KMS-11 (cell line): Measurements from ENCODE around the gene SULT1A1.
"Not testable (repeated sequence)": the region's sequence is repeated elsewhere in the genome, so short reads cannot be mapped to it uniquely, and the experiment has no call there.

ENCODE experiments used
- H2AFZ ChIP-seq: fragments of 200-600 bp; sonication (generic); 2 replicates; pipeline ENCODE4 v1.6.1; 2016; ENCODE audit warnings: antibody characterized with exemption, mixed run types, low read depth
- H3K27ac ChIP-seq: fragments of 200-600 bp; sonication (generic); 2 replicates; pipeline ENCODE4 v1.6.1; 2016; ENCODE audit warnings: mild to moderate bottlenecking, mixed run types
- H3K27me3 ChIP-seq: fragments of 200-600 bp; sonication (generic); 2 replicates; pipeline ENCODE4 v1.6.1; 2017; ENCODE audit warnings: mild to moderate bottlenecking, low read depth, mixed run types, moderate library complexity; ENCODE audit not compliant: insufficient read depth
- H3K36me3 ChIP-seq: fragments of 200-600 bp; sonication (generic); 2 replicates; pipeline ENCODE4 v1.6.1; 2017; ENCODE audit warnings: mild to moderate bottlenecking, mixed run types; ENCODE audit not compliant: insufficient read depth
- H3K4me1 ChIP-seq: fragments of 200-600 bp; sonication (generic); 2 replicates; pipeline ENCODE4 v1.6.1; 2016; ENCODE audit warnings: mild to moderate bottlenecking, low read depth, mixed run types; ENCODE audit not compliant: poor library complexity, severe bottlenecking
- H3K4me2 ChIP-seq: fragments of 200-600 bp; sonication (generic); 2 replicates; pipeline ENCODE4 v1.7.0; 2016; ENCODE audit warnings: mild to moderate bottlenecking, mixed run types
- H3K4me3 ChIP-seq: fragments of 200-600 bp; sonication (generic); IDR thresholded peaks from 2 replicates; pipeline ENCODE4 v1.6.1; 2017; ENCODE audit warnings: low read depth, low read length, mixed read lengths; ENCODE audit not compliant: insufficient read depth
- H3K79me2 ChIP-seq: fragments of 200-600 bp; sonication (generic); 2 replicates; pipeline ENCODE4 v1.6.1; 2016; ENCODE audit warnings: low read depth, mixed run types; ENCODE audit not compliant: insufficient read depth
- H3K9ac ChIP-seq: fragments of 200-600 bp; sonication (generic); 2 replicates; pipeline ENCODE4 v1.6.1; 2016; ENCODE audit warnings: mild to moderate bottlenecking, mixed run types
- H4K20me1 ChIP-seq: fragments of 200-600 bp; sonication (generic); 2 replicates; pipeline ENCODE4 v1.6.1; 2016; ENCODE audit warnings: mild to moderate bottlenecking, mixed run types; ENCODE audit not compliant: insufficient read depth
- TF ChIP-seq, protein P1 (sequence below): fragments of 200-600 bp; sonication (generic); conservative IDR thresholded peaks from 2 replicates; pipeline ENCODE4 v1.6.1; 2017; ENCODE audit warnings: low read depth, mild to moderate bottlenecking, antibody characterized with exemption, low read length, moderate library complexity, mixed read lengths

The SULT1A1 gene

GRCh38 chr16:28616636-28617035 is 6.8 kb upstream of the SULT1A1 start:
- Histone ChIP-seq H3K27ac (no peak overlapping the region), H3K36me3 (no peaks in the 10 kb centered on the region; the same call in none of the 2 replicates), H3K9ac (no peak overlapping the region), H3K27me3 (no peaks in the 10 kb centered on the region), H4K20me1 (no peaks in the 10 kb centered on the region), H3K4me1 (peaks cover 1% of the 10 kb centered on the region), H3K79me2 (0 out of 2 replicates have a peak, but pooled peaks cover 3% of the 10 kb centered on the region), H3K4me3 (no peak overlapping the region), H3K4me2 (no peak overlapping the region), H2AFZ (no peak overlapping the region)
- TF ChIP-seq, protein P1, sequence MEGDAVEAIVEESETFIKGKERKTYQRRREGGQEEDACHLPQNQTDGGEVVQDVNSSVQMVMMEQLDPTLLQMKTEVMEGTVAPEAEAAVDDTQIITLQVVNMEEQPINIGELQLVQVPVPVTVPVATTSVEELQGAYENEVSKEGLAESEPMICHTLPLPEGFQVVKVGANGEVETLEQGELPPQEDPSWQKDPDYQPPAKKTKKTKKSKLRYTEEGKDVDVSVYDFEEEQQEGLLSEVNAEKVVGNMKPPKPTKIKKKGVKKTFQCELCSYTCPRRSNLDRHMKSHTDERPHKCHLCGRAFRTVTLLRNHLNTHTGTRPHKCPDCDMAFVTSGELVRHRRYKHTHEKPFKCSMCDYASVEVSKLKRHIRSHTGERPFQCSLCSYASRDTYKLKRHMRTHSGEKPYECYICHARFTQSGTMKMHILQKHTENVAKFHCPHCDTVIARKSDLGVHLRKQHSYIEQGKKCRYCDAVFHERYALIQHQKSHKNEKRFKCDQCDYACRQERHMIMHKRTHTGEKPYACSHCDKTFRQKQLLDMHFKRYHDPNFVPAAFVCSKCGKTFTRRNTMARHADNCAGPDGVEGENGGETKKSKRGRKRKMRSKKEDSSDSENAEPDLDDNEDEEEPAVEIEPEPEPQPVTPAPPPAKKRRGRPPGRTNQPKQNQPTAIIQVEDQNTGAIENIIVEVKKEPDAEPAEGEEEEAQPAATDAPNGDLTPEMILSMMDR, result no peak

DNA sequence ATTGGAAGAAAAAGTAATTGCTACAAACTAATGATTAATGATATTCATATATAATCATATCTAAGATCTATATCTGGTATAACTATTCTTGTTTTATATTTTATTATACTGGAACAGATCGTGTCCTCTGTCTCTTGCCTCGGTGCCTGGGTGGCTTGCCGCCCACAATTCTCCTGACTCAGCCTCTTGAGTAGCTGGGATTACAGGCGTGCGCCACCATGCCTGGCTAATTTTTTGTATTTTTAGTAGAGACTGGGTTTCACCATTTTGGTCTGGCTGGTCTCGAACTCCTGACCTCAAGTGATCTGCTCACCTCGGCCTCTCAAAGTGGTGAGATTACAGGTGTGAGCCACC is 6.4 kb upstream of the SULT1A1 start:
- H3K4me2 ChIP-seq, H3K9ac ChIP-seq, H4K20me1 ChIP-seq, H3K4me3 ChIP-seq, H3K27me3 ChIP-seq, H2AFZ ChIP-seq, H3K36me3 ChIP-seq, H3K79me2 ChIP-seq, H3K27ac ChIP-seq, H3K4me1 ChIP-seq: not testable (repeated sequence)

GRCh38 chr16:28615486-28616223 is 5.8 kb upstream of the SULT1A1 start:
- not testable (repeated sequence) for H3K36me3 ChIP-seq, H3K4me3 ChIP-seq, H3K79me2 ChIP-seq, H3K27me3 ChIP-seq, H4K20me1 ChIP-seq, H3K4me1 ChIP-seq, H2AFZ ChIP-seq, H3K9ac ChIP-seq, H3K4me2 ChIP-seq, H3K27ac ChIP-seq
- TF ChIP-seq, protein P1, result peak; percentile 44; the same call in 1 of the 2 replicates

DNA sequence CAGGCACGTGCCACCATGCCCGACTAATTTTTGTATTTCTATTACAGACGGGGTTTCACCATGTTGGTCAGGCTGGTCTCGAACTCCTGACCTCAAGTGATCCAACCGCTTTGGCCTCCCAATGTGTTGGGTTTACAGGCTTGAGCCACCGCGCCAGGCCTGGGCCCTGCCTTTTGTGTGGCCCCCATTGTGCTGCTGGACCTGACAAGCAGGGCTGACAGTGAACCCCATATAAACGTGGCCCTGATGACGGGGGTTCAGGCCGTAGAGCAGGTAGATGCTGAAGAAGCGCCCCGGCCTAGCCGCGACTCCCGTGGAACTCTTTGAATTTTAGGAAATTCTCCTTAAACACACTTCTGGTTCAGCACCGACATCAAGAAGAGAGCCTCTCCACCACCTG is 4.7 kb upstream of the SULT1A1 start:
- H3K4me3 ChIP-seq, H3K9ac ChIP-seq, H3K27ac ChIP-seq, H3K4me1 ChIP-seq, H2AFZ ChIP-seq, H4K20me1 ChIP-seq, H3K36me3 ChIP-seq, H3K79me2 ChIP-seq, H3K27me3 ChIP-seq, H3K4me2 ChIP-seq: not testable (repeated sequence)

DNA sequence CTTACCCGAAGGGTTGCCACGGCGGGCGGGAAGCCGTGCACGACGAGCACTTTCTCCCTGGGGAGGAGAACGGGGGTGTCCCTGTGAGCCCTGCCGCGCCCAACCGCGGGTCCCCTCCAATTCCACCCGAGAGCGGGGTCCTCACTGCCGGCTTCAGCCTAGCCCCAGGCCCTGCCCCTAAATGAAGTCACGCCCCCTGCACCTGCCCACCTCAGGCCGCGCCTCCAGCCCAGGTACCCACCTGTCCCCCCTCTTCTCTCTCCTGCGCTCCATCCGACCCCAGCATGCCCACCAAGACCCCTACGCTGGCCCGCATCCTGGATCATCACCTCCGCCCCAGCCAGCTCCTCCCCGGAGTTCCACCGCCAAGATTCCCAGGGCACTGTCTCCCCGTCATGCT is 4.1 kb upstream of the SULT1A1 start:
- not testable (repeated sequence) for H3K4me1 ChIP-seq, H3K4me3 ChIP-seq, H3K27ac ChIP-seq

DNA sequence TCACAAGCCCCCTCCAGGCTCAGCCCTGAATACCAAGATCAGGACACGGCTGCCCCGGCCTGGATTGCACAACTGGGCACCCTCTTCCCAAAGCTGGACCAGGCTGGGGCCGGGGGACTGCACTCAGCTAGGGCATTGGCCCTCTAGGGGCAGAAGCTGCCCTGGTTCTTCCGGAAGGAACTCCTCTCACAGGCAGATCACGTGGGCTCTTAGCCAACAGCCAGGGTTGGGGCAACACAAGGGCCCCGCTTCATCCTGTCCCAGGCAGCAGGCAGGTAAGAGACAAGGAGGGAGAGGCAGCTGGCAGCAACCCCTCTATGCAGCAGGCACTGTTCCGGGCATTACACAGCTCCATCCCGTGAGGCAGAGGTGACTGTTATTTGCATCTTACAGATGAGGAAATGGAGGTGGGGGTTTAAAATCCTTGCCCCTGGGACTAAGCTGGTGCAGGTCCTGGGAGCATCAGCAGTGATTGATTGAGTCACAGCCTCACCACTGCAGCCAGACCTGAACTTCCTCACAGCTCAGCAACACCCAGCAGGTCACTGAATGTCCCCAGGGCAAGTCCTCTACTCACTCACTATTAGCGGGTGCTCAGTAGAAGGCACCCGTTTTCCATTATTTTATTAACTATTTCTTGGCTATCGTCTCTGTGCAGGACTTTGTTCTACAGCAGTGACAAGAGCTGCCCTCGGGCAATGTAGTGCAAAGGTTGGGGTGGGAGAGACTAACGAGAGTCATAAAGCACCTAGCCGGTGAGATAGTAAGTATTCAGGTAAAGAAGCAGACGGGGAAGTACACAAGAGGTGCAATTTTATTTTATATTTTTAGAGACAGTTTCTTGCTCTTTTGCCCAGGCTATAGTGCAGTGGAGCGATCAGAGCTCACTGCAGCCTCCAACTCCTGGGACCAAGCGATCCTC is 2.8 kb upstream of the SULT1A1 start:
- not testable (repeated sequence) for H3K27me3 ChIP-seq

More for the DNA sequence above, 4.1 kb upstream of the SULT1A1 start:
- not testable (repeated sequence) for H3K4me2 ChIP-seq, H3K36me3 ChIP-seq, H3K27me3 ChIP-seq, H2AFZ ChIP-seq, H3K9ac ChIP-seq, H3K79me2 ChIP-seq, H4K20me1 ChIP-seq

More for the DNA sequence above, 2.8 kb upstream of the SULT1A1 start:
- not testable (repeated sequence) for H4K20me1 ChIP-seq, H3K4me2 ChIP-seq, H3K27ac ChIP-seq, H3K79me2 ChIP-seq, H2AFZ ChIP-seq, H3K9ac ChIP-seq, H3K36me3 ChIP-seq, H3K4me3 ChIP-seq, H3K4me1 ChIP-seq
